ENCODE data around the gene CPS1.

CPS1 gene

GRCh38 chr2:210617732-210618330 lies 61.4 kb downstream of the CPS1 start:
- H3K4me3 ChIP-seq (ENCODE audit: low read depth, low read length): no peak overlapping the region
- DNase-seq (ENCODE audit: low read depth): peak; percentile 83
- TF ChIP-seq CTCF (conservative IDR thresholded peaks at IDR 0.05; ENCODE audit: low read depth, low read length): peak; percentile 80

GRCh38 chr2:210620456-210620855 lies 64.1 kb downstream of the CPS1 start:
- TF ChIP-seq CTCF (conservative IDR thresholded peaks at IDR 0.05; ENCODE audit: low read depth, low read length): no peak
- H3K4me3 ChIP-seq (ENCODE audit: low read depth, low read length): no peak overlapping the region
- peak; percentile 62 for DNase-seq (ENCODE audit: low read depth)

- DNase-seq (ENCODE audit: low read depth): no peak
- no peak for TF ChIP-seq CTCF (conservative IDR thresholded peaks at IDR 0.05; ENCODE audit: low read depth, low read length)
- H3K4me3 ChIP-seq (ENCODE audit: low read depth, low read length): no peak overlapping the region
Measured at GRCh38 chr2:210623506-210623905, 67.1 kb downstream of the CPS1 start.

GRCh38 chr2:210626849-210627248 lies 70.5 kb downstream of the CPS1 start:
- no peak for TF ChIP-seq CTCF (conservative IDR thresholded peaks at IDR 0.05; ENCODE audit: low read depth, low read length)
- peak; percentile 47 for DNase-seq (ENCODE audit: low read depth)
- peak overlapping the region; percentile 27 for H3K4me3 ChIP-seq (ENCODE audit: low read depth, low read length)

- H3K4me3 ChIP-seq (ENCODE audit: low read depth, low read length): no peak overlapping the region
- DNase-seq (ENCODE audit: low read depth): no peak
- TF ChIP-seq CTCF (conservative IDR thresholded peaks at IDR 0.05; ENCODE audit: low read depth, low read length): no peak
Measured at GRCh38 chr2:210630873-210631560, 74.6 kb downstream of the CPS1 start.

GRCh38 chr2:210633699-210634098 lies 77.3 kb downstream of the CPS1 start:
- DNase-seq (ENCODE audit: low read depth): no peak
- H3K4me3 ChIP-seq (ENCODE audit: low read depth, low read length): no peak overlapping the region
- no peak for TF ChIP-seq CTCF (conservative IDR thresholded peaks at IDR 0.05; ENCODE audit: low read depth, low read length)

- TF ChIP-seq CTCF (conservative IDR thresholded peaks at IDR 0.05; ENCODE audit: low read depth, low read length): no peak
- peak; percentile 6 for DNase-seq (ENCODE audit: low read depth)
- H3K4me3 ChIP-seq (ENCODE audit: low read depth, low read length): no peak overlapping the region
Measured at GRCh38 chr2:210635257-210635656, 78.9 kb downstream of the CPS1 start.
